Epithelial cell of esophagus (primary cell): ENCODE data around the gene CAMK1D.

Source experiments
- DNase-seq: peaks from one replicate; pipeline ENCODE4 v3.0.0; 2010; ENCODE audit warnings: low read depth
- H3K4me3 ChIP-seq: 2 replicates; pipeline ENCODE4 v1.5.1; 2011; ENCODE audit warnings: mild to moderate bottlenecking, low read length, control low read depth
- TF ChIP-seq, protein P1 (sequence below): IDR thresholded peaks from 2 replicates; pipeline ENCODE4 v1.5.1; 2011; ENCODE audit warnings: low read depth, mild to moderate bottlenecking, low read length, control low read depth, inconsistent platforms; ENCODE audit not compliant: insufficient read depth; ENCODE audit errors: missing control alignments

The CAMK1D gene

DNA sequence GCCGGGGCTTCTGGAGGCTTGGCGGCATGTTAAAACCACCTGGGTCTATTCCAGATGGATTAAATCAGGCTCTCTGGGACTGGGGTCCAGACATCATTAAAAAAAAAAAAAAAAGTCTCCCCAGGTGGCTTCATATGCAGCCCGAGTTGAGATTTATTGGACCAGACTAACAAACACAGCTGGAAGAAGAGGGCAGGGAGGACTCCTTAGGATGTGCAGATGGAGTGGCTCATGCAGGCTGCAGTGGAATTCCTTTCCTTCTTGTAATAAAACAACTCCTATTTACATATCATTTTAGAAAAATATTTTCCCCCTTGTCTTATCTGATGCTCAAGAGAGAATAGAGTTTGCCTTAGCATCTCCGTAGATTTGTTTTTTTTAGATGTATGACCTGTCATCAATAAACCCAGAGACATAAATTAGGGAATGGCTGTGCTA is 238.1 kb downstream of the CAMK1D start:
- DNase-seq = no peak
- H3K4me3 ChIP-seq = no peak overlapping the region
- TF ChIP-seq, protein P1, sequence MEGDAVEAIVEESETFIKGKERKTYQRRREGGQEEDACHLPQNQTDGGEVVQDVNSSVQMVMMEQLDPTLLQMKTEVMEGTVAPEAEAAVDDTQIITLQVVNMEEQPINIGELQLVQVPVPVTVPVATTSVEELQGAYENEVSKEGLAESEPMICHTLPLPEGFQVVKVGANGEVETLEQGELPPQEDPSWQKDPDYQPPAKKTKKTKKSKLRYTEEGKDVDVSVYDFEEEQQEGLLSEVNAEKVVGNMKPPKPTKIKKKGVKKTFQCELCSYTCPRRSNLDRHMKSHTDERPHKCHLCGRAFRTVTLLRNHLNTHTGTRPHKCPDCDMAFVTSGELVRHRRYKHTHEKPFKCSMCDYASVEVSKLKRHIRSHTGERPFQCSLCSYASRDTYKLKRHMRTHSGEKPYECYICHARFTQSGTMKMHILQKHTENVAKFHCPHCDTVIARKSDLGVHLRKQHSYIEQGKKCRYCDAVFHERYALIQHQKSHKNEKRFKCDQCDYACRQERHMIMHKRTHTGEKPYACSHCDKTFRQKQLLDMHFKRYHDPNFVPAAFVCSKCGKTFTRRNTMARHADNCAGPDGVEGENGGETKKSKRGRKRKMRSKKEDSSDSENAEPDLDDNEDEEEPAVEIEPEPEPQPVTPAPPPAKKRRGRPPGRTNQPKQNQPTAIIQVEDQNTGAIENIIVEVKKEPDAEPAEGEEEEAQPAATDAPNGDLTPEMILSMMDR = no peak

DNA sequence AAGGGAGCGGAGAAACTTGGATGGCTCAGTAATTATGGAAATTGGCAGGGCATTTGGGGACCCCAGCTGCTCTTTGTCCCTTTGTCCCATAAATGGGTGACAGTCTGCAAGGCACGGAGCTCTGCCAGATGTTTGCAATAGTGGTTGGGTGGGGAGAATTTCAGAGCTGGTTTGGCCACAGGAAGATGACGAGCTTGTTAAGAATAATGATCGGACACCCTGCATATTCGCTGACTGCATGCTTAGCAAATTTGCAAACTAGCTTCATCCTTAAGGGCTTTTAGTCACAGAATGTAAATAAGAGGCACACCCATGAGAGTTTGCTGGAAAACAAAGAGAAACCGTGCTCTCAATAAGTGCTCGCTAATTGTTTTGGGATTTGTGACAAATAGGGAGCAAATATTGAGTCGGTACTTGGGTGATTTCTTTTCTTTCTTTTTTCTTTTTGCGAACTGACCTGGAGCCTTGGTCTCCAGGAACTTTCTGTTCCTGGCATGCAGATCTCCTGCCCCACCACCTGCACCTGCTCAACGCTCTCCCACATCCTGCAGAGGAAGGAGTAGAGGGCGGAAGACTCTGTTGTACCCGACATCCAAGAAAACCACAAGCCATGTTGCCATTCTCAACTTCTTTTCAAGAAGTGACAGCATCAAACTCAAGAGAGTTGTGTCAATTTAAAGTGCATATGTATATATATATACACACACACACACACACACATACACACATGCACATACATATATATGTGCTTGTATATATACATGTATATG is 238.9 kb downstream of the CAMK1D start:
- TF ChIP-seq, protein P1 = no peak
- DNase-seq = peak; percentile 90
- H3K4me3 ChIP-seq = no peak overlapping the region

- TF ChIP-seq, protein P1 = no peak
- no peak overlapping the region for H3K4me3 ChIP-seq
- no peak for DNase-seq
These were observed 239.9 kb downstream of the CAMK1D start for GRCh38 chr10:12589291-12589690.

GRCh38 chr10:12589791-12590190 is 240.4 kb downstream of the CAMK1D start:
- TF ChIP-seq, protein P1 = no peak
- DNase-seq = no peak
- H3K4me3 ChIP-seq = no peak overlapping the region

GRCh38 chr10:12590675-12591659 is 241.6 kb downstream of the CAMK1D start:
- no peak overlapping the region for H3K4me3 ChIP-seq
- DNase-seq = peak; percentile 38
- TF ChIP-seq, protein P1 = no peak

DNA sequence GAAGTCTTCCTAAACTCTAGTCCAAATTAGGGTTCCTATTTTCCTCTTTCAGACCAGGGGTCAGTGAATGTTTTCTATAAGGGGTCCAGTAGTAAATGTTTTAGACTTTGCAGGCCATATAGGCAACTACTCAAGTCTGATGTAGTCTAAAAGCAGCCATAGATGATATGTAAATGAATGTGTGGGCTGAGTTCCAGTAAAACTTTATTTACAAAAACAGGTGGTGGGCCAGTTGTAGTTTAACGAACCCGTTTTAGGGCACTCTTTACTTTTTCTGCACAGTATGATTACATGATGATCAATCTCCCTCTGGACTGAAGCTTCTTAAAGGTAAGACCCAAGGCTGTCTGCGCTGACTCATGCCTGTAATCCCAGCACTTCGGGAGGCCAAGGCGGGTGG is 243.6 kb downstream of the CAMK1D start:
- DNase-seq = no peak
- no peak overlapping the region for H3K4me3 ChIP-seq
- TF ChIP-seq, protein P1 = no peak
